Stimulated activated CD8-positive, alpha-beta memory T cell treated with anti-CD3 and anti-CD28 coated beads, Interleukin-4, amount 100 ng/mL, for 1 hour (primary cell): Measurements from ENCODE around the gene POMGNT1.

Experiments
- DNase-seq, 2 donors: peaks; one replicate each; pipeline ENCODE4 v3.0.0-alpha.2; 2020; ENCODE audit warnings: low read depth in 2 of 2, low spot score in 1 of 2

Gene POMGNT1

DNA sequence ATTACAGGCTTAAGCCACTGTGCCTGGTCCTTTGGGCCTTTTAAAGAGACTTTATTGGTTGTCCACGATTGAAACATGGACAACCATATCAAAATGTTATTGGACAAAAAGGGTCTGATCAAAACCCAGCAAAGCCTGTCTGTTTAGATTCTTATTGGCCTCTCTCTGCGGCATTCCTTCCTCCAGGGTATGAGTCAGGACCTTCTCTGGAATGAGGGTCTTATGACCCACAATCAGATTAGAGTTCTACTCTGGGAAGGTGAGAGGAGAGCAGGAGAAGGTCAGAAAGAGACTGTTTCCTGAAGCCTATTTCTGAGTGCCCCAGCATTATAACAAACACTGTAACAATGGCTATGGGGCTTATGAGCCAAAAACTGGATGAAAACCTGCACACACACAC lies 12.8 kb upstream of the POMGNT1 start:
- DNase-seq: no peak

DNA sequence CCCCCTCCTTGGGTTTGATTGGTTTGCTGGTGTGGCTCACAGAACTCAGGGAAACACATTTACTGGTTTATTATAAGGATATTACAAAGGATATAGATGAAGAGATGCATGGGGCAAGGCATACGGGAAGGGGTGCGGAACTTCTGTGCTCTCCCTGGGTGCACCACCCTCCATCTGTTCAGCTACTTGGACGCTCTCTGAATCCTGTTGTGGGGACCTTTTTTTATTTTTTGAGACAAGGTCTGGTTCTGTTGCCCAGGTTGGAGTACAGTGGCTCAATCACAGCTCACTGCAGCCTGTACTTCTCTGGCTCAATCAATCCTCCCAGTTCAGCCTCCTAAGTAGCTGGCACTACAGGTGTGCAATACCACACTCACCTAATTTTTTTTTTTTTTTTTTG lies 12.3 kb upstream of the POMGNT1 start:
- DNase-seq: no peak

DNA sequence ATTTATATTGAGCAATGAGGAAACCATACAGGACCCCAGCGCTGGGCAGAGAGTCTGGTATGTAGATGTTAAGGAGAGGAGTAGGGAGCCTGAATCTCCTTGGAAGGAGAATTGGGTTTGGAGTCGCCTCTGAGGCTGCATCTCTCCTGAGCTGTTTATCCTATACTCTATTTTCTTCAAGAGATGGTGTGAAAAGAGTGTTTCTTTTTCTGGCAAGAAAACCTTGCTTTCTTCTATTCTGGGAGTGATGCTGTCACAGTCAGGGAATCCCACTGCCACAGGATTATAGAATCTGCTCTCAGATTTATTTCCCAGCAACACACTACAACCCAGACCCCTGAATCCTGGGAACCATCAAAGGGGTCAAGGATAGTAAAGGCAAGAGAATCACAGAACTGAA lies 8.2 kb upstream of the POMGNT1 start:
- no peak for DNase-seq

DNA sequence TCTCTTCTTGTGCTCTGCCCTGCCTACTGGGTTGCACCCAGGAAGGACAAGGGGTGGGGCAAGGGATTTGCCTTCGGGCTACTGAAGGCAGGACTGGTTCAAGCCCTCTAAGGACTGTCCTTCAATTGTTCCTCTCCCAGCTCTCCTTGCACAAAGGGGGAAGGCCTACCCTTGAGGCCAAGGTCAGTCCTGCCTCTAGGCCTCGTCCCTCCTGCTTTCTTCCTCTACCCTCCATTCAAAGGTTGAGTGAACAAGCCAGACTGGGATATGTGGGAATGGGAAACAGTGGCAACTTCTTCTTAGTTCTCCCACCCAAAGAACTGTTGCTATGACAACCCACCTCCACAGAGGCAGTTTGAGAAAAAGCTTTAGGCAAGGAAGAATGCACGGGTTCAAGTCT lies 7.6 kb upstream of the POMGNT1 start:
- DNase-seq: no peak

DNA sequence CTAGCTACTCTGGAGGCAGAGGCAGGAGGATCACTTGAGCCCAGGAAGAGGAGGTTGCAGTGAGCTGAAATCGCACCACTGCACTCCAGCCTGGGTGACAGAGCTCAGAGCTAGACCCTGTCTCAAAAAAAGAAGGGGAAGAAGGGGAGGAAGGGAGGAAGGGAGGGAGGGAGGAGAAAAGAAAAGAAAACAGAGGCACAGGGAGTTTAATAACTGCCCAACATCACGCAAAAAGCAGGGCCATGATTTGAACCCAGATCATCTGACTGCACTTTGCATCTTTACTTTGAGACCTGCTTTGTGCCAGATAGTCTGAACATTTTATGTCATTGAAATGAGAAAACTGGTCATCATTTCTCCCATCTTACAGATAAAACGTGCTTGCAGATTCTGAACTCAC lies 6.9 kb upstream of the POMGNT1 start:
- DNase-seq: no peak

DNA sequence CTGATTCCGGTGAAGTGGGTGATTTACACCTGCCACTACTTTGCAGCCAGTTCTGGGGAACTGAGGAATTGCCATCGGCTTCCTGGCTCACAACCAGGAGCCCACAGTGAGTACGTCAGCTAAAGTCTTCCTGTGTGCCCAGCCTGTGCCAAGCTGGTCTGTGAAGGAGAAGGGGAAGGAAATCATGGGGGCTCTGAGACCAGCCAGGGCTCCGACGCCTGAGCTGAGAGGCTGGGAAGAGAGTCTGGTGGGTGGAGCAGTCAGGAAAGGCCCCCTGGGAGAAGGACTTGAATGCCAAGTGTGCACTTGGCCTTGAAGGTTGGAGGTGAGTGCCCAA lies 6.1 kb upstream of the POMGNT1 start:
- DNase-seq: no peak

DNA sequence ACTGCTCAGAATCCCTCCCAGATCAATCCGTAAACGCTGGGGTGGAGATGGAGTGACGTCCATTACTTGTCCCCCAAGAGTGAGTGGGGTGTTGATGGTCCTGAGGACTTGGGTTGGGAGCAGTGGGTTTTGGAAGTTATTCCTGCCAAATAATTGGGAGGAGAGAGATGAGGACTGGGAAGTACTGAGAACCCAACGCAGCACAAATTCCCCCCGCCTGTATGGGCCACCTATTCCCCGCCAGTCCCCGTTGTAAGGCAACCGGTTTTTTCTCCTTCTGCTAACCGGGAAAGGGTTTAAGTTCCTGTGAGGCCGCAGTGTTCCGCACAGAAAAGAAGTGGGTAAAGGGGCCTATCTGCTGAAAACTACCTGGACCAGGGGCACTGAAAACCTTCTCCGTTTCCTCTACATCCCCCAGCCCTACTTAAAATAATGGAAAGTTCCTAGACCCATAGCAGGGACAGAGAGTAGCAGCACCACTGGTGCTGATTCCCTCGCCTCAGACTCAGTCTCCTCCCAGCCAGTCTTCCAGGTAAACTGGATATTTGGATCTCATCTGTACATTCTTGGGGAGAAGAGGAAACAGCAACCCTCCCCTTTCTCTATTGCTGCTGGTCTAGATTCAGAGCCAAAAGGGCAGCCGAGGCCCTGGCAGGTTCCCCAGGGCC lies 5.6 kb upstream of the POMGNT1 start:
- no peak for DNase-seq

DNA sequence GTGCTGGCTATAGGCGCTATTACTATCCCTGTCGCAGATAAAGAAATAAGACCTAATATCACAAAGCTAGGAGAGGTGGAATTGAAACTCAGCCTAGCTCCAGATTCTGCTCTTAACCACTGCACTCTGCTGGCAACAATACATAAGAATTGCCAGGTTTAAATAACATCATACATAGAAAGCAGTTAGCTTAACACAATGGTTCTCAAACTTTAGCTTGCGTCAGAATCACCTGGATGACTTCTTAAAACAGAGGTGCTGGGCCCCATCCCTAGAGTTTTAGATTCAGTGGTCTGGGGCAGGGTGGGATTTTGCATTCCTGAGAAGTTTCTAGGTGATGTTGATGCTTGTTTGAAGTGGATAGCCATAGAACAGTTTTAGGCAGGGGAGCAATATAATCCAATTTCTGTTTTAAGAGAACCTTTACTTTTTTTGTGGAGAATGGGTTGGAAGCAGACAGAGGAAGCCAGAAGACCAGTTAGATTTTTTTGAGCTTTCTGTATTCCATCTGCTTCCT lies 1.1 kb upstream of the POMGNT1 start:
- DNase-seq: no peak

DNA sequence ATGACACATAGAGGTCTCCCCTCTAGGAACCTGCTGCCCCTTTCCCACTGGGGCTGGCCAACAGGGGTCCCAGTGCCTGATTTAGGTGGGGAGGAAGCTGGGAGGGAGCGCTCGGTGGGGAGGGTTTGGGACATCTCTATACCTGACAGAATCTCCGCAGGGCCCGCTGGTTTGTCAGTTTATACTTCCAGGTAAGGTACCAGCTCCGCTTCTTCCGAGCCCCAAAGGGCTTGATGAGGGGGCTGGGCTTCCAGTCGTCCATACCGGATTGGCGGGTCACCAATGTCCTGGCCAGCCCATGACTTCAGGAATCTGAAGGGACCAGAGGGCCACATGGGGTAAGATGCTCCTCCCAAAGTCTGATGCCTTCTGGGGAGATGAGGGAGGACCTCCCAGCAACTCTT lies 672 bp downstream of the POMGNT1 start:
- DNase-seq: no peak

DNA sequence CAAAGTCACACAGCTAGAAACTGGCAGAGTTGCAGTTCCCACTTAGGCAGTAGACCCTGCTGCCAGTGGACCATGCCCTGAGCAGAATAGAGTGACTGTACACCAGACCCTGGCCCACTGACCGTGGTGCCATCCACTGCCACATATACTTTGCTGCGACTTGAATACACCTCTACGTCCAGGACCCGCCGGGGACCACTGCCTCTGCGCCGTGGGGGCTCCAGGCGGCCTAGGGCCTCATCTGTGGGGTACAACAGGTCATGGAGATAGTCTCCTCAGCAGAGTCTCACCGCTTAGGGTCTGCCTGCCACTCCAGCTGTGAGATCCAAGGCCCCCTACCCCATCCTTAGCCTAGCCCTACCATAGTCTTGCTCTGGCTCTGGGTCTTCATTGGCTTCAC lies 1.6 kb downstream of the POMGNT1 start:
- no peak for DNase-seq

DNA sequence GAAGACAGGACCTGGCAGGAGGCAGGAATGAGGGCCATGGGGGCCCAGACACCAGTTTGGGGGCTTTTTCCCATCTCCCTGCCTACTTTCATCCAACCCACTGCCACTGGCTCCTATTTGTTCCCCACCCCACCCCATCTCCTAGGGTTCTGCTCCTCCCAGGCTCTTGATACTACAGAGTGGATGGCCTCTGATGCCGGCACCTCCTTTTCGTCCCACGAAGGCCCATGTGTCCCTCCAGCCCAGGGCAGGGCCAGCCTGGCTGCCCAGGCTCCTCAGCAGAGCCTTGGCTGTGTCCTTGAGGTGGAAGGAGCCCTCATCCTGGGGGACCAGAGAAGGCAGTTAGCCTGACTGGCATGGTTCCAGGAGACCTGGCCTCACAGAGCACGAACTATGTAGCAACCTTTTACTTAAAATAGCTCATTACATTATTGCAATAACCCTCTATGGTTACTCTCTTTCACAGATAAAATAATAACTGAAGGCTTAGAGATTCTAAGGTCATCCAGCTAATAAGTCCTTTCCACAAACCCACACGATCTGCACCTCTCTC lies 3.5 kb downstream of the POMGNT1 start:
- no peak for DNase-seq

DNA sequence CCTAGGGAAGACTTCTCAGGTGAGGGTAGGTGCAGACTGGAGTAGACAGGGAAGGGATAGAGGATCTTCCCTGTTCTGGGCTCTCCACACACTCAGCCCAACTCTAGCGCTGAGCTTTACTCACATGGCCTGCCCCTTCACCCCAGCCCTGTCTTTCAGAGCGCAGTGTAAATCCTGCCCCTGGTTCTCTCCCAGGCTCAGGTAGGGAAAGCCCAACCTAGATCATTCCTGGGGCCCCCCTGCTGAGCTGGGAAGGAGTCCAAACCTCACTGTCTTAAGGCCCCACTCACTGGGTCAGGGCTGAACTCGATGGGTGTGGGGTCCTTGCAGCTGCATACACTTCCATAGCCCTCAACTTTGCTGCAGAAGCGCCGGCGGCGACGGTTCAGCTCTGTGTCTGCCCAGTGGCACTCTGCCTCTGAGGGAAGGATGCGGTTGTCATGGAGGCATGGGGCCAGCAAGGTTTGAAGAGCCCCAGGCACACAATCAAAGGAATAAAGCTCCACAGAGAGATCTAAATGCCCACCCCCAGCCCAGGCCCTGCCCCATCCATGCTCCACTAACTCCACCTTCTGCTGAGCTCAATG lies 4.2 kb downstream of the POMGNT1 start:
- no peak for DNase-seq

DNA sequence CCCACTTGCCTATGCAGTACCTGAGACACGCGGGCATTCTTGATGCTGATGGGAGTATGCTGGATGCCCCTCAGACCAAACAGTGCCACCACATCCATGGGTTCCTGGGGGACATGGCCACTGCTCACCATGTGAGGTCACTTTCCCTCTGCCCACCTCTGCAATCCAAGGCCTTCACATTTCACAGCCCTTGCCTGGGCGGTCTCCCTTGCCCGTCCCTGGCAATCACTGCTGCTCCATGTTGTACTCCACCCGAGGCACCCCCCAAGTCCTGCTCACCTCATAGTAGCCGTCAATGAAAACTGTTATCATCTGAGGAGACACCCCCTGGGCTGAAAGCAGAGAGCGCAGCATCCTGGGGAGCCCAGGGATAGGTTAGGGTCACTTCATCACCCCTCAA lies 4.9 kb downstream of the POMGNT1 start:
- no peak for DNase-seq

DNA sequence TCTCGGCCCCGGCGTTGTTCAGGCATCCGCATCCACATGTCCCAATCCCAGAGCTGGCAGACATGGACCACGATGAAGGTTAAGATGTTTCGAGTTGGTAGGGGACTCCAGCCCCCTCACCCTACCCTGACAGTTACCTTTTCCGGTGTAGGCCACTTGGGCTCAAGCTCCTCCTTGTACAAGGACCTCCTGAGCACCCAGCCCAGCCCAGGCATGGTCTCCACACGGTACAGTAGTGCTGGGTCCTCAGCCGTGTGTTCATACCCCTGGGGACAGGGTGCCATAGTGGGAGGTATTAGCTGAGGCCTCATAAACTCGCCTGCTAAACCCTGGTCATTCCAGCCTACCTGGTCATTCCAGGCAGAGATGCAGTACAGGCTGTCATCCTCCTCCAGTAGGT lies 6.1 kb downstream of the POMGNT1 start:
- no peak for DNase-seq

DNA sequence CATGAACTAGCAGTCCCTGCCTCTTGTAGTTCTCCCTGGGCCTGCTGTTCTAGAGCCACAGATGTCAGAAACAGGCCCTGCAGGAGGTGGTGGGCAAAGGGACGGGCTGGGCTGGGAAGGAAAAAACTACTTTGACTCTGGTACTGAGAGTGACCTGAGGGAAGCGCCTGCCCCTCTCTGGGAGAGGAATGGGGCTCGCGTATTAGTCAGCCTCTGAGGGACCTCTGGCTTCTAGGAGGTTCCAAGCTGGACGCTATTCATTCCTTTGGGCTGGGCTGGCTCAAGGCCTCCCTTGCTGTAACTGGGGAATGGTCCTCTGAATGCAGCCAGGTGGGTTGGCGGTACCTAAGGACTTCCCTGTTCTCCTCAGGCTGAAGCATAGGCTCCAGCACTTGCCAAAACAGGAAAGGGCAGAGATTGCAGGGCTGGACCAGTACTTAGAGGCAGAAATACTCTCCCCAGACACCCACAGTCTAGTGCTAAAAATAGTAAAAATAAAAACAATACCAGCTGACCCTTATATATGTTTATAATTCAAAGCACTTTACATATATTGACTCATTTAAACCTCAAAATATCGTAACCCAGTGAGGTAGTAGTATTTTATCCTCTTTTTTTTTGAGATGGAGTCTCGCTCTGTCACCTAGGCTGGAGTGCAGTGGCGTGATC lies 7.1 kb downstream of the POMGNT1 start:
- no peak for DNase-seq

DNA sequence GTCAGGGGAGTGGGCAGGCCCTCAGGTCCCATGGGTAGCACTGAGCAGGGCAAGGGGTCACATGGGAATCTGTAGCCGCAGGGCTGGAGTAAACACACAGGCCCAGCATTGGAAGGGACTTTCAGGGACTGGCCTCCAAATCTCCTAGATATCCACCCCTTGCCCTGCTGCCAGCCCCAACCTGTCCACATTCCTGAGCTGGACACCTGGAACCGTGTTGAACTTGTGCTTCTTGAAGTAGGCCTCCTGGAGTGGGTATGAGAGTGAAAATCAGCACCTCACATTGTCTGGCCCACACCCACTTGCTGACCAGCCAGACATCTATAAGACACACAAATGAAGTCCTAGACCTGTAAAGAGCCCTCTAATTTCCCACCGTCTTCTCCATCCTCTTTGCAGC lies 7.7 kb downstream of the POMGNT1 start:
- DNase-seq: no peak

DNA sequence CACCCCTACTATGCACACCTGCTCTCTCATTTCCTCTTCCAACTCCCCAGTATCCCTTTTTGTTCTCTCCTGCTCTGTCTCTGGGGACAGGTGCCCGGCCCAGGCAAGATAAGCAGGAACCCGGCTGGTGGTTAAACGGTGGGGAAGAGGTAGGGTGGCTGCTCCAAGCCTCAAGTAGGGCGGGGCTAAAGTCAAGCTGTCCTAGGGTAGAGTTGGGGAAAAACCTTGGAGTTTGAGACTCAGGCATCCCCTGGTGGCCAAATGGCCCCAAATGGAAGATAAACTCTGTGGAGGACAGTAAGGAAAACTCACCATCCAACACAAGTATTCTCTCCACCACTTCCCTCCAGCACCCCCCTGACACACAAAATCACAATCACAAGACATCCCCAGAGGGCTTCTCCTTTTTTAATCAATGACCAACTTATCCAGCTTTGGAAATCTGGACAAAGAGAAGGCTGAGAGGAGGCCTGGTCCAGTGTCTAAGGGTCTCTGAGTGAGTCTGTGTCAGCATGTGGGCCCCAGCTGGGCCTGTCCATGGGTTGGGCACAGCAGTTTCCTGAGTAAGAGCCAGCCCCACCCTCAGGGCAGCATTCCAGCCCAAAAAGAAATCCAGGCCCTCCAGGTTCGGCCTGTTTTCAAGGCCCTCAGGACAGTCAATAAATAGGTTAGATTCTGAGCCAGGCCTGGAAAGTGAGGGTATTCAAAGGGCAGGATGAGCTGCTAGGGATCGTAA lies 9.8 kb downstream of the POMGNT1 start:
- DNase-seq: no peak

DNA sequence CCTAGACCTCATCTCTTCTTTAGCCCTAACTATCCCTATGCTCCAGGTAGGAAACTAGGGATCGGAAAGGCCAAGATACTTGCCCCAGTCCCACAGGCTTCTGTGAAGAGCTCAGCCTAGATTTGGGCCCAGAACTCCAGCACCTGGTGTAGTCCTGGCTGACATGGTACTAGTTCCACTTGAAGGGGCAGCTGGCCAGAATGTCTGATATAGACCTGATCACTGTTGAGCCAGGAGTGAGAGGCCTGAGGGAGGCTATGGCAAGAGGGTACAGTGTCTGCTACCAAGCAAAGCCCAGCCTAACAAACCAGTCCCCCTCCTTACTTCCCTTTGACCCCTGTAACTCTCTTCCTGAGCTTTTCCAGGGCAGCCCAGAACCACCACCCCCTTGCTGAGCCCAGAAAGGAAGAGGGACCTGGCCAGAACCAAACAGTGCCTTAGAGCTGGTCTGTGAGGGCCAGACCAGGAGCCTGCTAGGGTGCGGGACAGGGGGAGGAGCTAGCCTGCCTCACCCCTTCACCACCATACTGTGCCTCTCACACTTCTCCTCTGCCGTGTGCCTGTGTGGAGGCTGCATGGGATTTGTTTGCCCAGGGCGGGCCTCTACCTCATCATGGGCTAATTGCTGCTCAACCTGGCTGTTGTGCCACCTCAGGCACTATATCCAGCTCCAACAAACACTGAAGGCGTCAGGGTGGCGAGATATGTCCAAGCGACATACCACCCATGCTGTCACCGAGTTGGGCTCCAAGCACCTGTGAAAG lies 10.9 kb downstream of the POMGNT1 start:
- DNase-seq: no peak

DNA sequence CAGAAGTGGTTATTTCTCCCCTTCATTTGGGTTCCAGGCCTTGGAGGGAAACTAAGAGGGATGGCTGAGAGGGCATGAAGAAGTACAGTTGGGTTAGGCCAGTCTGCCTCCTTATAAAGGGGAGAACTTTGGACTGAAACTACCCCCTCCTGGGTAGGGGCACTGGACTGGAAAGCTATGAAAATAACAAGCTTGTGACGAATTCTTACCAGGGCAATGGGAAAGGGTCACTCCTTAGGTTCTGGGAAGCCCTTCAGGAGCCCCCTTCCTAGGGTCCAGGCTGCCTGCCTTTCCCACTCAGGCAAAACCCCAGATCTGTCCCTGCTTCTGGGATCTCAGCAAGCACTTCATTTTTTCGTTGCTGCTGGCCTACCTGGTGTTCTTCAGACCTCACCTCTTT lies 12.2 kb downstream of the POMGNT1 start:
- DNase-seq: no peak

DNA sequence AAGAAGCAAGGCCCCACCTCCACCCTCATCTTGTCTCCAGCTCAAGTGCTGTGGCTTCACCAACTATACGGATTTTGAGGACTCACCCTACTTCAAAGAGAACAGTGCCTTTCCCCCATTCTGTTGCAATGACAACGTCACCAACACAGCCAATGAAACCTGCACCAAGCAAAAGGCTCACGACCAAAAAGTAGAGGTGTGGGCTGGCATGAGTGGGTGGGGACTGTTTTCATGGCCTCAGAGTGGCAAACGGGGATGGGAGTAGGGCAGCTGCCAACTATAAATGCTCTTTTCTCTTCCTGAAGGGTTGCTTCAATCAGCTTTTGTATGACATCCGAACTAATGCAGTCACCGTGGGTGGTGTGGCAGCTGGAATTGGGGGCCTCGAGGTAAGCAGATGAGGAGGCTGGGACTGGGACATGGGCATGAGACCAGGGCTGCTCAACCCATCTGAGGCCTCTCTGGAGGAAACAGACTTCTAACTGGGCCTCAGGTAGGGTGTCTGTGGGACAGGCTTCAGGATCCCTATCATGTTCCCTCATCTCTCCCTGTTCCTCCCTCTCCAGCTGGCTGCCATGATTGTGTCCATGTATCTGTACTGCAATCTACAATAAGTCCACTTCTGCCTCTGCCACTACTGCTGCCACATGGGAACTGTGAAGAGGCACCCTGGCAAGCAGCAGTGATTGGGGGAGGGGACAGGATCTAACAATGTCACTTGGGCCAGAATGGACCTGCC lies 13.1 kb downstream of the POMGNT1 start:
- DNase-seq: no peak
